GM19043 (cell line): ENCODE results near the gene SLC45A1.
"Not testable (repeated sequence)": the region's sequence is repeated elsewhere in the genome, so short reads cannot be mapped to it uniquely, and the experiment has no call there.

Experiments
- ATAC-seq: cut with Tn5 transposase; IDR thresholded peaks from one replicate; pipeline ENCODE4 v1.9.1; 2021; ENCODE audit warnings: low read depth; ENCODE audit not compliant: unreplicated experiment

Gene SLC45A1

DNA sequence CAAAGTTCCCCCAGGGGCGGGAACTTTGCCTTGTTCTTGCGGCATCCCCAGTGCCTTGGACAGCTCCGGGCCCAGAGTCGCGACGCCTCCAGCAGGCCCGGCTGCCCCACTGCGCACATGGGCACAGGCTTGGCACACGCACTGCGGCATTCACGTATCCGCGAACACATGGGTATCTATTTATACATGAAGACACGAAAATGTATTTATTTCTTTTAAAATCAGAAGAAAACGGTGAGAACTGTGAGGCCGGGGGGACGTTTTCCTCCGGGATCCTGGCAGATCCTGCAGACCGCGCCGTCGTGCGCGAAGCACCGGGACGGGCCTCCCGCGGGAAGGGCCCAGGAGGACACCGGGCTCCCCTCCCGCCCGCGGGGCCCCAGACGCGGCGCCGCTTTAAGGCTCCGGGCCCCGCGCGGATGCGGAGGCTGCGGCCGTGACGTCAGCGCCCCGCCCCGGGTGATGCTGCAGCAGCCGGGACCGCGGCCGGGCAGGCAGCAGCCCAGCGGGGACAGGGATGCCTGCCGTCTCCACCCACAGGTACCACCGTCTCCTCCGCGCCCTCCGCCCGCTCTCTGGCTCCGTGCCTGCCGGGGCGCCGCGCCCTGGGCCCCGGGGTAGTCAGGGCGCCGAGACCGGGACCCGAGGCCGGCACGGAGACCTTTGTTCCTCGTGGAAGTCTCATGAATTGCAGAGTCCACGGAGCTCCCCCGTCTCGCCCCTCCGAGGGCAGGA is at the start of gene SLC45A1:
SLC45A1 (plus strand) TSS at position 468 of the 735 bp plus-strand sequence. CDS start 6,216 bp downstream, outside the sequence.
- ATAC-seq, result no peak

- ATAC-seq, result no peak
These were observed 44.9 kb upstream of the SLC45A1 start for GRCh38 chr1:8273036-8273435.

DNA sequence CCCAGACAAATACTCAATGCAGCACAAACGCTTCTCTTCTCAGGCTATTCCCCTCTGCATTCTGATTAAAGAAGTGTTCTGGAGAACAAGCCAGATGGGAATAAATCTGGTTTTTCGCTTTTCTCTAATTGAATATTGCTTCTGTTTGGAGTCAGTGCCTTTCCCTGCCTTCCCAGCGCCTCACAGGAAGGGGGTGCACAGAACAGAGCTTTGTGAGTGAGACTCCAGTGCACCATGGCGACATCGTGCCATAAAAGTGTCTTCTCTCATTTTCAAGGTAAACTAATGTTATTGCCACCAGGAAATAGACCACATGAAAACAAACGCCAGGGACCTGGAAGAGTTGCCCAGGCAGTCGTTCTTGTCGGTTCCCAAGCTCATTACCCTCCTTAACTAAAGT is 43.6 kb upstream of the SLC45A1 start:
- ATAC-seq, result no peak

- no peak for ATAC-seq
These were observed 41.6 kb upstream of the SLC45A1 start for GRCh38 chr1:8276173-8276914.

DNA sequence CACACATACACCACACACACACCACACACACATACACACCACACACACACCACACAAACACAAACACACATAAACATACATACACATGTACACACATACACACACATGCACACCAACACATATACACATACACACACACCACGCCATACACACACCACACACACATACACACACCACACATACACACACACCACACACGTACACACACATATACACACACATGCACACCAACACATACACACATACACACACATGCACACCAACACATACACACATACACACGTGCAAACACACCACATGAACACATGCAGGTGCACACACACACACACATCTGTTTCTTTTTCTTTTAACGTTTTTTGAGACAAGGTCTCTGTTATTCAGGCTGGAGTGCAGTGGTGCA is 41.0 kb upstream of the SLC45A1 start:
- no peak for ATAC-seq

GRCh38 chr1:8278677-8279076 is 39.2 kb upstream of the SLC45A1 start:
- not testable (repeated sequence) for ATAC-seq

DNA sequence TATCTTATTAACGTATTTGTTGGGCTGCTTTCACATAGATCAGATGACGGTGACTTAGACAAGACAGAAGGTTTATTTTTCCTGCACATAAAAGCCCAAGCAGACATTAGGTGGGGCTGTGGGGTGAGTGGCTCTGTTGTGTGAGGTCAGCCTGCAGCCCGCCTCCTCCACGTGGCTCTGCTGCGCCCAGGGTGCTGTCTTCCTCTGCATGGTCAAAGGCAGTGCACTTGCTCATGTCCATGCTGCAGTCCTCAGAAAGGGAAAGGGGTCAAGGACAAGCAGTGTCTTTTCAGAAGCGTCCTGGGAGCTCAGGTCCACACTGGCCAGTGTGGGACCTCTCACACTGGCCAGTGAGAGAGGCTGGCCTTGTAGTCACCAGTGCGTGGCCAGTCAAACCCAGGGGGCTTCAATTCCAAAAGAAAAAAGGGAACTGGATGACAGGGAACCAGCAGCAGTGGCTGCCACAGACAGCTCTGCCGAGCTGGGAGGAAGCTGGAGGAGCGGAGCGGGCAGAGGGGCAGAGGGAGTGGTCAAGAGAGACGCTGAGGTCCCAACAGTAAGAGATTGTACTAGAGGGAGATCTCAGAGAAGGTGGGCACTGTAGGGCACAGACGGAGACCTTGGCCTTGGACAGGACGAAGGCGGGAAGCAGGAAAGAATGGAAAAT is 35.9 kb upstream of the SLC45A1 start:
- no peak for ATAC-seq

DNA sequence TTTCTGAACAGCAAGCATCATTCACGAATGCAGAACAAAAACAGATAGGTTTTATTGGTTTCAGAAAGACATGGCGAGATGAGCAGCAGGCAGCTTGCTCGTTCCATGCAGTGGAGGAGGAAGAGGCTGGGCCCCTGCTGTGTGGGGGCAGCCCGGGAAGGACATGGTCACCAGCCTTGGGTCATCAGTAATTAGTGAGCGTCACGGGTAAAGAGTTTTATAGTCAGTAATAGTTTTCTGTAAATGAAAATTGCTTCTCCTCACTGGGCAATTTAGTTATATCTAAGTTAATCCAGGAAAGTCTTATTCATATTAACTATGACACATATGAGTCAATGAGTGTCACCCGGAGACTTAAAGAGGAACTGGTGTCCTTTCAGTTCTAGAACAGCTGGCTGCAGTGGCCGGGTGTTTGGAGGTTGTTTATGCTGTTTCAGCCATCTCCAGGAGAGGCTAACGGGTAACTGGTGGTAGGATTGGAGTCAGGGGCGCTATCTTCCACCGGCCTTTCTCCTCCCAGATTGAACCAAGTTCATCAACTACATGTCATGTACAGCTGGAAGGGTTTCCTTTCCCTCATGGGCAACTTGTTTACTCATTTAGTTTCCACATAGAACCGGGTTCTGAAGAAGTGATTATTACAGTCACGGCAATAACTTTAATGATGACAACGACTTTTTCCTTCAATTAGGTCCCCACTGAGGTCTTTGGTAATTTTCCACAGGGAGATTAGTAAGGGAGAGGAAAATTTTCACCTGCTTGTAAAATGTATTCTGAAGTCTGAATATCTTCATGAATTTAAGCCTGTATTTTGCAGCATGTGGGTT is 34.6 kb upstream of the SLC45A1 start:
- peak; percentile 92 for ATAC-seq

DNA sequence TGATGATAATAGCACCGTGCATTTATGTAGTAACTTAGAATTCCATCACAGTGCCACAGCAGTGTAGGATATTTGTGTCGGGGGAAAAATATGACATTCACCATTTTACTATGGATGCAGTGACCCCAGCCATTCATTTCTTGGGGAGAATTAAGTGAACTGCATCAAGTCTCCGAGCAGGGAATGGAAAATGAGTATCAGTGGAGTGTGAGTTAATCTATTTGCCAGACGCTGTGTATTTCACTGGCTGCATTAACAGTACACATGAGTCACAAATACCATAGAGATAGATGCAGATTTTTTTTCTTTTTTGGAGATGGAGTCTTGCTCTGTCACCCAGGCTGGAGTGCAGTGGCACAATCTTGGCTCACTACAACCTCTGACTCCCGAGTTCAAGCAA is 33.8 kb upstream of the SLC45A1 start:
- ATAC-seq, result no peak

DNA sequence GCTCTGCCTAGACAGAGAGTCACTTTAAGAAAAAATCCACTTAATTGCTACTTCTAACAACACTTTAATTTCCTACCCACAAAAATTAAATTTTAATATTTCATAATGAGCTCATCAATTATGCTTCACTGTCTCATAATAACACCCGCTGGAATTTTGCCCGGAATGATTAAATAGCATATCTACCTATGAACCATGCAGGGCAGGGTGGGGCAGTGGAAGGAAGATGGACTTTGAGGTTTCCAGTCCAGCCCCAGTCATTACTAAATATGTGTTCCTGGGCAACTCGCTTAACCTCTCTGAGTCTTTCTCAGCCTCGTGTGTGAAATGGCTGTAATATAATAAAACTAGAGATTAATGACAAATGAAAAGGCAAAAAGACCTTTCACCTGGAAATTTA is 32.8 kb upstream of the SLC45A1 start:
- no peak for ATAC-seq

DNA sequence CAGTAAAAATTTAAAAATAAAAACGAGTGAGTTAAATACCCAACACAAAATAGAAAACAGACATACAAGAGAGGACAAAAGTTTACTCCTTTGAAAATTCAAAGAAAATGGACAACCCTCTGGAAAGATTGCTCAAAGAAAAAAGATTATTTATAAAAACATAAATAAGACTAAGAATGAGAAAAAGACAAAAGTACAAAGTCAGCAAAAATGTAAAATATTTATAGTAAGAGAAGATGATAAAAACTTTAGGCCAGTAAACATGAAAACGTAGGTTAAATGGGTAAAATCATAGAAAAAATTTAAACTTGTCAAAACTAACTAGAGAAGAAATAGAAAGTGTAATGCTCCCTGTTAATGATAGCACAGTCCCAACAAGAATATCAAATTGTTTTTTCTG is 31.9 kb upstream of the SLC45A1 start:
- no peak for ATAC-seq

- ATAC-seq, result no peak
These were observed 24.8 kb upstream of the SLC45A1 start for GRCh38 chr1:8293118-8293517.

- no peak for ATAC-seq
These were observed 24.2 kb upstream of the SLC45A1 start for GRCh38 chr1:8293641-8294169.

GRCh38 chr1:8294170-8294697 is 23.7 kb upstream of the SLC45A1 start:
- ATAC-seq, result no peak

DNA sequence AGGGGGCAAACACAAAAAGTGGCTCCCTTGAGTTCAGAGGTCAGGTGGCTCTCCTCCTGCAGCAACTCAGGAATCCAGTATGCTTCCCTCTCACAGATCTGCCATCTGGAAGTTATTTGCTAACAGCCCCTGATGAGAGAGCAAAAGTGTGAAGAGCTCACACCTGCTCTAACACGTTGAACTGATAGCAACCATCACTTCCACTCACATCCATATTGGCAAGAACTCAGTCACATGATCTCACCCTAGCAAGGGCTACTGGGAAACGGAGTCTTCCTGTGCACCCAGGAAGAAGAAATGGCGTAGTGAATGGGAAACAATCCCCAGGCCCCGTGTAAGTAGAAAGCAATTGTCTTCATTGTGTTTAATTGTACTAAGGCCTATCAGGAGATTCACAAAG is 20.7 kb upstream of the SLC45A1 start:
- no peak for ATAC-seq

DNA sequence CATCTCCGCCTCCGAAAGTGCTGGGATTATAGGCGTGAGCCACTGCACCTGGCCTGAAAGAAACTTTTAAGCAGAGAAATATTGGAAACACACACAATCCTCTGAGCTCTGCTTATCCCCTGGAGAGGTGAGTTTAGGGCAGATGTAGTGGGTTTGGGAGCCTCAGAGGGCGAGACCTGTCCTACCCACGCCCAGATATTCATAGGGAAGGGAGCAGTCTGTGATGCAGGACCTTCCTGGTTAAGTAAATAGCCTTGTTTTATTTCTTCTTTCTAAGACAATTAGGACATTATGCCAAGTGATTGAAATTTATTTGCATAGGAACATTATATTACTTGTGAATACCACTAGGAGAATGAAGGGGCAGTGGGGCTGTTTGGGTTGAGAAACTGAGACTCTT is 18.0 kb upstream of the SLC45A1 start:
- ATAC-seq, result no peak

DNA sequence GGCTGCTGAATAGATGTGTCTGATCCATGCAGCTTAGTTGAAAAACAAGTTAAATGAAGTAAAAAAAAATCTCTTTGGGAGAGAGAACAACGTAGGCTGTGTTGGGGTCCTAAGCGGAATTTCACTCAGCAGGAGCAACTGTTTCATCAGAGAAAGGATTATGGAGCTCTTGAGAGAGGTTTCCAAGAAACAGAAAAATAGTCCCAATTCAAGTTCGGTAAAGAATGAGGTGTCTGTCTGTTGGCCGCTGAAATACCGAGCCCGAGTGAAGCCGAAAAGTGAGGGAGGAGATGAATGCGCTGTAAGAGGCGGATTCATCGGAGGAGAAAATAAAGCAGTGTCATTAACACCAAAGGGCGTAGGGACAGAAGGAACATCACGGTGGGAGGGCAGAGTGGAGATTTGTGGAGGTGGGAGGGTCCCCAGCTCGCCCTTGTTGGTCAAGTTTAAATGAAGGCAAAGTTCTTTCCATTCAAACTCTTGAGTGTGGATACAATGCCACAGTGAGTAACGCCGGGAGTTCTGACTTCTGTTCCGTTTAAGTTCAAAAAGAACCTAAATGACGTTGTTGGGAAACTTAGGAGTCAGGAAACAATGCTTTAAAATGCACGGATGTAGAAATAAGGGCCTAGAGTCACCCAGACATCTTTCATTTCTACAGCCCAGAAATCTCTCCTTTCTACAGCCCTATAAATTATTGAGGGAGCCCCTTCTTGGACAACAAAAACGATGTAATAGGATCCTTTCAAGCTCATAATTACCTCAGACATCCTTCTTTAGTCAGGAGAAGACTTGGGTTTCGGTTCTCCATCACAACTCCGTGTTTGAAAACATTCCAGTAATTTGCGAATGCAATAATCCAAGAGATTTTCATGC is 15.6 kb upstream of the SLC45A1 start:
- no peak for ATAC-seq

- ATAC-seq, result no peak
These were observed 14.8 kb upstream of the SLC45A1 start for GRCh38 chr1:8303141-8303540.

DNA sequence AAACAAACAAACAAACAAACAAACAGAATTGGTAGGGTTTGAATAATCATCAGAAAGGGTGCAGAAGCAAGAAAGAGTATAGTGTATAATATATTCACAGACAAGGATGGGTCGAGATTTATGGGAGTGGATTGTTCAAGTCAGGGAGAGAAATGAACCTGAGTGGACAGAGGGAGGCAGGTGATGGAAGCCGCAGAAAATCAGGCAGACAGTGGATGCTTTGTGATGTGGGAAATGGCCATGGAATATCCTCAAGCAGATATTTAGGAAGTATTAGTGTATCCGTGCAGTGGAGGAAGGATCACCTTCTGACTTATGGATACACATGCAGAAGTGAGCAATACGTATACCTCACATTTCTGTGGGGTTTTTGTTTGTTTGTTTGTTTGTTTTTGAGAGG is 14.0 kb upstream of the SLC45A1 start:
- ATAC-seq, result no peak
